ENCODE data around the gene ZNF516. TPM values are rescaled to one million over a fixed set of nuclear protein-coding genes. Genes with fewer than 3 reads are reported as not detected.

Gene ZNF516
- total and polyA plus RNA-seq, 10 of the 15 experiments (the other 5 are each of a cell fraction or from before 2014, with no cell fraction given): 2.0 to 32.0 (median 8.3) TPM

DNA sequence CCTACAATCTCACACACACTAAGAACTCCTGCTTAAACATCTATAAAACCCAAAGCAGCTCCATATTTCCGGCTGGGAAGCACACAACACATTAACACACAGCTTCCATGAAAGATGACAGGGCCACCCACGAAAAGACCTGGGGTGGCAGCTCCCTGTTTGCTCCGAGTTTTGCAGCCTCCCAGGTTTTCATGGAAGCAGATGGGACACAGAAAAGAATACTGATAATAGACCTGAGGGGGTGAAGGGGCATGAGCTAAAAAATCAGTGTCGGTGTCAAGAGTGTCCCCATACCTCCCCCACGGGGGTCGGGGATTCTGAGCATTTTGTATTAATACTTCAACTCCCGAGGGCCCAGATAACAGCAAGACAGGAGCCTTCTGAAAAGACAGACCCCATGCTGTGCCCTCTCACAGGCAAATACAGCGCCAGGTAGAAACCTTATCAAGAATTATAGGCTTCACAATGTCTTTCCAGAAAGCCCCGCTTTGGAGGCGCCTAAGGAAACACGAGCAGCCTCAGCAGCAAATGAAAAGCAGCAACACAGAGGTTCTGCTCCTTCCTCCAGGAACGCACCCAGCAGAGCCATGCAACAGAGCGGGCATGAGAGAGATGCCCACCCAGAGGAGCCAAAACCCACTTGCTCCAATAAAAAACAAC is 50.5 kb downstream of the ZNF516 start (continued):
- TF ChIP-seq ETV6 (conservative IDR thresholded peaks at IDR 0.05 in 1 of 2, IDR thresholded peaks at IDR 0.05 in 1 of 2; ENCODE audit: borderline replicate concordance in 1 of 2, low read depth in 1 of 2): no peak
- no peak for TF ChIP-seq FOS (IDR thresholded peaks at IDR 0.05; ENCODE audit: borderline replicate concordance, extremely low read depth, insufficient read length)
- TF ChIP-seq, protein P1, sequence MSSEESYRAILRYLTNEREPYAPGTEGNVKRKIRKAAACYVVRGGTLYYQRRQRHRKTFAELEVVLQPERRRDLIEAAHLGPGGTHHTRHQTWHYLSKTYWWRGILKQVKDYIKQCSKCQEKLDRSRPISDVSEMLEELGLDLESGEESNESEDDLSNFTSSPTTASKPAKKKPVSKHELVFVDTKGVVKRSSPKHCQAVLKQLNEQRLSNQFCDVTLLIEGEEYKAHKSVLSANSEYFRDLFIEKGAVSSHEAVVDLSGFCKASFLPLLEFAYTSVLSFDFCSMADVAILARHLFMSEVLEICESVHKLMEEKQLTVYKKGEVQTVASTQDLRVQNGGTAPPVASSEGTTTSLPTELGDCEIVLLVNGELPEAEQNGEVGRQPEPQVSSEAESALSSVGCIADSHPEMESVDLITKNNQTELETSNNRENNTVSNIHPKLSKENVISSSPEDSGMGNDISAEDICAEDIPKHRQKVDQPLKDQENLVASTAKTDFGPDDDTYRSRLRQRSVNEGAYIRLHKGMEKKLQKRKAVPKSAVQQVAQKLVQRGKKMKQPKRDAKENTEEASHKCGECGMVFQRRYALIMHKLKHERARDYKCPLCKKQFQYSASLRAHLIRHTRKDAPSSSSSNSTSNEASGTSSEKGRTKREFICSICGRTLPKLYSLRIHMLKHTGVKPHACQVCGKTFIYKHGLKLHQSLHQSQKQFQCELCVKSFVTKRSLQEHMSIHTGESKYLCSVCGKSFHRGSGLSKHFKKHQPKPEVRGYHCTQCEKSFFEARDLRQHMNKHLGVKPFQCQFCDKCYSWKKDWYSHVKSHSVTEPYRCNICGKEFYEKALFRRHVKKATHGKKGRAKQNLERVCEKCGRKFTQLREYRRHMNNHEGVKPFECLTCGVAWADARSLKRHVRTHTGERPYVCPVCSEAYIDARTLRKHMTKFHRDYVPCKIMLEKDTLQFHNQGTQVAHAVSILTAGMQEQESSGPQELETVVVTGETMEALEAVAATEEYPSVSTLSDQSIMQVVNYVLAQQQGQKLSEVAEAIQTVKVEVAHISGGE (CRISPR knock-in tag; IDR thresholded peaks at IDR 0.05): no peak
- TF ChIP-seq ZNF24 (IDR thresholded peaks at IDR 0.05): no peak
- TF ChIP-seq NR2C1 (IDR thresholded peaks at IDR 0.05): no peak
- no peak for TF ChIP-seq SUPT20H (IDR thresholded peaks at IDR 0.05; ENCODE audit: borderline replicate concordance, control insufficient read depth, low read depth, low read length)
- no peak for TF ChIP-seq PAX8 (IDR thresholded peaks at IDR 0.05)
- no peak for TF ChIP-seq JUND (IDR thresholded peaks at IDR 0.05; ENCODE audit: low read depth, low read length)

Data from GM12878 (cell line).